ENCODE measurements around the gene TAL1.

Gene TAL1

DNA sequence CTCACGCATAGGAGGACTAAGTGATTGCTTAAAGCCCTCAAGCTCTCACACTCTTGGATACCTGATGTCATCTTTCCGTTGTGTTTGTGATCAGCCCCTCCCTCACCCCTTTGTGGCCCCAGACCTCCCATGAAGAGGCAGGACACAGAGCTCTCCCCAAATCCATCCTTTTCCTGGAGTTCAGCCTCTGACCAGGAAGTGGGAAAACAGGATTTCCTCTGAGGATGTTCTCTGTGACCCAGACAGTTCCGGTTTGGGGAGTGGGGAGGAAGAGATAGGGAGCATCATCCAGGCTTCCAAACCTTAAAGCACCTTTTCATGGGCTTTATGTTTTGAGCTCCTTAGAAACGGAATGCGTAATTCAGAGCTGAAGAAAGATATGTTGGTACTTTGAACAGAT is 11.9 kb upstream of the TAL1 start:
- no peak overlapping the region for H2AFZ ChIP-seq (ENCODE audit: low read length)
- H3K9ac ChIP-seq (ENCODE audit: low read depth, low read length, poor library complexity, severe bottlenecking): no peak overlapping the region
- H3K4me3 ChIP-seq (ENCODE audit: low read length, poor library complexity, severe bottlenecking): no peak overlapping the region
- H3K36me3 ChIP-seq (ENCODE audit: insufficient read depth, low read length): no peaks in the 10 kb centered on the region
- H3K4me2 ChIP-seq (ENCODE audit: low read depth, low read length, poor library complexity, severe bottlenecking): no peak overlapping the region
- no peaks in the 10 kb centered on the region for H3K9me2 ChIP-seq (replicated peaks; ENCODE audit: low read depth, low read length)
- H3K4me1 ChIP-seq (ENCODE audit: insufficient read depth, low read length, poor library complexity, severe bottlenecking): no peaks in the 10 kb centered on the region
- H4K20me1 ChIP-seq (ENCODE audit: insufficient read depth, low read length, poor library complexity, severe bottlenecking): no peaks in the 10 kb centered on the region
- H3K9me3 ChIP-seq (ENCODE audit: insufficient read depth, low read depth, low read length): no peaks in the 10 kb centered on the region
- TF ChIP-seq EZH2phosphoT487 (IDR thresholded peaks at IDR 0.05; ENCODE audit: borderline replicate concordance): no peak
- no peaks in the 10 kb centered on the region for H3F3A ChIP-seq (ENCODE audit: low read depth)
- no peaks in the 10 kb centered on the region for H3K79me2 ChIP-seq (ENCODE audit: insufficient read depth, low read length)
- no peaks in the 10 kb centered on the region for H3K27me3 ChIP-seq (ENCODE audit: insufficient read depth, low read length, poor library complexity, severe bottlenecking)

DNA sequence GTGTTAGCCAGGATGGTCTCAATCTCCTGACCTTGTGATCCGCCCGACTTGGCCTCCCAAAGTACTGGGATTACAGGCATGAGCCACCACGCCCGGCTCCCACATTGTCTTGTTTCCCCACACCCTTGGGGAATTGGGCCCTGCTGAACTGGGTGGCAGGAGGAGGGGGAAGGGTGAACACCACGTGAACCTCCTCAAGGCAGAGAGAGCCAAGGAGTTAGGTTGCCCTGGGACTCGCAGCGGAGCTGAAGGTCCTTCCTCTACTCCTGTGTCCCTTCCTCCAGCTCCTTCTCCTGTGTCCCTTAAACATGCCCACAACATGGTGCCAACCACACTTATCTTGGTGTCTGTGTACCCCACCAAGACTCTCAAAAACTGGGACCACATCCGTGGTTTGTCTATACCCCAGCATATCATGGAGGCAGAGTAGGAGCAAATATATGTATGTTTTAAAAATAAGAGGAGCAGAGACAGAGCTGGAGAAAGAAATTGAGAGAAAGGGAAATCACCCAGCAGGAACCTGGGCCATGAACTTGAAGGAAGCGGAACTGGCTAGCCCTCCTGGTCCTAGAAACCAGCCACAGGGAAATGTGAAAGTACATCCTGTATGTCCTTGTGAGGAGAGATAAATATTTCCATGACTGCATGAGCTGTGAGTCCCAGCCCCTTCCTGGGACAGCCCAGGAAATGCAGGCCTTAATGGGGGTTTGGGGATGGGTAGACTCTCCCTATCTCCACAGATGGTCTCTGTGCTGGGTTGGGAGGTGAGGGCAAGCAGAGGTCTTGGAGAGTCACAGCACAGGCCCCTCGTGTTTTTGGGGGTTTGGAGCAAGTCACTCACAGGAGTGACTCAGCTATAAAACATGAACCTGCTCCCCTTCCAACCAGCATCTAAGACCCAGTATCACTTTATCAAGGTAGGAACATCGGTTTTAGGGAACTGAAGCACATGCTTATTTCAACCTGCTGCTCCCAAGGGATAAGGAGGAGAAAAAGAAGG is 9.4 kb upstream of the TAL1 start:
- 0 out of 2 replicates have a peak overlapping the region, but pooled peaks have one; percentile 4 for H2AFZ ChIP-seq (ENCODE audit: low read length)
- H3K4me3 ChIP-seq (ENCODE audit: low read length, poor library complexity, severe bottlenecking): no peak overlapping the region
- no peaks in the 10 kb centered on the region for H3F3A ChIP-seq (ENCODE audit: low read depth)
- no peaks in the 10 kb centered on the region for H4K20me1 ChIP-seq (ENCODE audit: insufficient read depth, low read length, poor library complexity, severe bottlenecking)
- no peak overlapping the region for H3K9ac ChIP-seq (ENCODE audit: low read depth, low read length, poor library complexity, severe bottlenecking)
- H3K79me2 ChIP-seq (ENCODE audit: insufficient read depth, low read length): no peaks in the 10 kb centered on the region
- H3K9me2 ChIP-seq (replicated peaks; ENCODE audit: low read depth, low read length): no peaks in the 10 kb centered on the region
- H3K27me3 ChIP-seq (ENCODE audit: insufficient read depth, low read length, poor library complexity, severe bottlenecking): no peaks in the 10 kb centered on the region
- no peaks in the 10 kb centered on the region for H3K36me3 ChIP-seq (ENCODE audit: insufficient read depth, low read length)
- no peak overlapping the region for H3K4me2 ChIP-seq (ENCODE audit: low read depth, low read length, poor library complexity, severe bottlenecking)
- no peaks in the 10 kb centered on the region for H3K4me1 ChIP-seq (ENCODE audit: insufficient read depth, low read length, poor library complexity, severe bottlenecking)
- no peak for TF ChIP-seq EZH2phosphoT487 (IDR thresholded peaks at IDR 0.05; ENCODE audit: borderline replicate concordance)
- TF ChIP-seq, protein P1, sequence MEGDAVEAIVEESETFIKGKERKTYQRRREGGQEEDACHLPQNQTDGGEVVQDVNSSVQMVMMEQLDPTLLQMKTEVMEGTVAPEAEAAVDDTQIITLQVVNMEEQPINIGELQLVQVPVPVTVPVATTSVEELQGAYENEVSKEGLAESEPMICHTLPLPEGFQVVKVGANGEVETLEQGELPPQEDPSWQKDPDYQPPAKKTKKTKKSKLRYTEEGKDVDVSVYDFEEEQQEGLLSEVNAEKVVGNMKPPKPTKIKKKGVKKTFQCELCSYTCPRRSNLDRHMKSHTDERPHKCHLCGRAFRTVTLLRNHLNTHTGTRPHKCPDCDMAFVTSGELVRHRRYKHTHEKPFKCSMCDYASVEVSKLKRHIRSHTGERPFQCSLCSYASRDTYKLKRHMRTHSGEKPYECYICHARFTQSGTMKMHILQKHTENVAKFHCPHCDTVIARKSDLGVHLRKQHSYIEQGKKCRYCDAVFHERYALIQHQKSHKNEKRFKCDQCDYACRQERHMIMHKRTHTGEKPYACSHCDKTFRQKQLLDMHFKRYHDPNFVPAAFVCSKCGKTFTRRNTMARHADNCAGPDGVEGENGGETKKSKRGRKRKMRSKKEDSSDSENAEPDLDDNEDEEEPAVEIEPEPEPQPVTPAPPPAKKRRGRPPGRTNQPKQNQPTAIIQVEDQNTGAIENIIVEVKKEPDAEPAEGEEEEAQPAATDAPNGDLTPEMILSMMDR (conservative IDR thresholded peaks at IDR 0.05; ENCODE audit: low read length): no peak
- no peaks in the 10 kb centered on the region for H3K9me3 ChIP-seq (ENCODE audit: insufficient read depth, low read depth, low read length)

DNA sequence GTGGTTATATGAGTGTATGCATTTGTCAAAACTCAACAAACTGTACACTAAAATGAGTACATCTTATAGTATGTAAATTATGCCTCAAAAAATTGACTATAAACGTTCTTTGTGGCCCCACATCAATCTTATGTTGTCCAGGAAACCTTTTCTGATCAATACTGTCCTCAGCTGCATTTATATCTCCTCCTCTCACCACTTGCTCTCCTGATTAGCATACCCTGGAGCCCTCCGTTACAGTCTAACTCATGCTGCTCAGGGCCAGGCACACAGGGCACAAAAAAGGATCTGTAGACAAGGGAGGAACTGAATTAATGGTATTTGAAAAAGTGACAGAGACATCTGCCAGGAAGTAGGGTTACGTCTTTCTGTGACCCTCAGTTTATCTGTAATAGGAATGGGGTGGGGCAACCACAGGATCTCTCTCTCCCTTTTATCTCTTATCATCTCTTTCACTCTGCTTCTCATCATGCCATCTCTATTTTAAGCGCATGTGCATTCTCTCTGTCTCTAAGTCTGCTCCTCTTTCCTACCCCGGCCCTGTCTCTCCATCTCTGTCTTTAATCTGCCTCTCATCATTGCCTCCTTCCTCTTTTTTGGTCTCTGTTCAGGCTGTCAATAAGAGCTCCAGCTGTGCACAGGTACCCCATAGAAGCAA is 7.0 kb upstream of the TAL1 start:
- H3K36me3 ChIP-seq (ENCODE audit: insufficient read depth, low read length): no peaks in the 10 kb centered on the region
- H3K4me3 ChIP-seq (ENCODE audit: low read length, poor library complexity, severe bottlenecking): no peak overlapping the region
- H3K27me3 ChIP-seq (ENCODE audit: insufficient read depth, low read length, poor library complexity, severe bottlenecking): no peaks in the 10 kb centered on the region
- H4K20me1 ChIP-seq (ENCODE audit: insufficient read depth, low read length, poor library complexity, severe bottlenecking): no peaks in the 10 kb centered on the region
- H3K79me2 ChIP-seq (ENCODE audit: insufficient read depth, low read length): no peaks in the 10 kb centered on the region
- no peak overlapping the region for H3K9ac ChIP-seq (ENCODE audit: low read depth, low read length, poor library complexity, severe bottlenecking)
- H3K9me3 ChIP-seq (ENCODE audit: insufficient read depth, low read depth, low read length): no peaks in the 10 kb centered on the region
- no peaks in the 10 kb centered on the region for H3F3A ChIP-seq (ENCODE audit: low read depth)
- H3K9me2 ChIP-seq (replicated peaks; ENCODE audit: low read depth, low read length): no peaks in the 10 kb centered on the region
- TF ChIP-seq, protein P1 (conservative IDR thresholded peaks at IDR 0.05; ENCODE audit: low read length): no peak
- TF ChIP-seq EZH2phosphoT487 (IDR thresholded peaks at IDR 0.05; ENCODE audit: borderline replicate concordance): no peak
- no peak overlapping the region for H3K4me2 ChIP-seq (ENCODE audit: low read depth, low read length, poor library complexity, severe bottlenecking)
- H3K4me1 ChIP-seq (ENCODE audit: insufficient read depth, low read length, poor library complexity, severe bottlenecking): no peaks in the 10 kb centered on the region
- no peak overlapping the region for H2AFZ ChIP-seq (ENCODE audit: low read length)
